ENCODE measurements around the gene ABCA7. TPM values are rescaled to one million over a fixed set of nuclear protein-coding genes. Genes with fewer than 3 reads are reported as not detected.

The ABCA7 gene
- total RNA-seq, 1 donor: 3.5 TPM

DNA sequence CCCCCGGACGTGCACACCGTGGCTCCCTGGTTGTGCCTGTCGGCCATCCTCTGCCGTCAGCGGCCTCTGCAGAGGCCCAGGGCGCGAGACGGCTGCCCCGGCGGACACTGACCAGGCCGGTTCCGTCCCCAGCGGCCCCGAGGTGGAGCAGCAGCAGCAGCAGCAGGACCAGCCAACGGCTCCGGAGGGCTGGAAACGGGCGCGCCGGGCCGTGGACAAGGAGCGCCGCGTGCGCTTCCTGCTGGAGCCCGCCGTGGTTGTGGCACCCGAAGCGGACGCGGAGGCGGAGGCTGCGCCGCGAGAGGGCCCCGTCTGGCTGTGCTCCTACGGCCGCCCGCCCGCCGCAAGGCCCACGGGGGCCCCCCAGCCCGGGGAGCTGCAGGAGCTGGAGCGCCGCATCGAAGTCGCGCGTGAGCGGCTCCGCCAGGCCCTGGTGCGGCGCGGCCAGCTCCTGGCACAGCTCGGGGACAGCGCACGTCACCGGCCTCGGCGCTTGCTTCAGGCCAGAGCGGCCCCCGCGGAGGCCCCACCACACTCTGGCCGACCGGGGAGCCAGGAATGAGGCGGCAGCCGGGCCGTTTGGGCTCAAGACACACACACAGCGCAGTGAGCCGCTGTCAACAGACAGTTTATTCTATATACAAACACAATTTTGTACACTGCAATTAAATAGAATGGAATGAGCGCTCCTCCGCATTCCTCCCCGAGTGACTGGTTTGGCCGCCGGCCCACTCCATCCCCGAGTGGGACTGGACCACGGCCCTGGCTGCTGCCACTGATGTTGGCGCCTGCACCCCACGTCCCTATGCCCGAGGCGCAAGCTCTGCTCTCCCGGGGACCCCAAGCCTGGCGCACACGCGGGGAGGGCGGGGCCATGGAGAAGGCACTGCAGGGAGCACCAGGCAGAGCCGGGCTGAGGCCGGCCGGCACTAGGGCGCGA lies 30.6 kb upstream of the ABCA7 start:
- peak; percentile 50 for DNase-seq (ENCODE audit: low read depth)
- H3K4me3 ChIP-seq (ENCODE audit: low read depth, low read length): no peak overlapping the region
- TF ChIP-seq, protein P1, sequence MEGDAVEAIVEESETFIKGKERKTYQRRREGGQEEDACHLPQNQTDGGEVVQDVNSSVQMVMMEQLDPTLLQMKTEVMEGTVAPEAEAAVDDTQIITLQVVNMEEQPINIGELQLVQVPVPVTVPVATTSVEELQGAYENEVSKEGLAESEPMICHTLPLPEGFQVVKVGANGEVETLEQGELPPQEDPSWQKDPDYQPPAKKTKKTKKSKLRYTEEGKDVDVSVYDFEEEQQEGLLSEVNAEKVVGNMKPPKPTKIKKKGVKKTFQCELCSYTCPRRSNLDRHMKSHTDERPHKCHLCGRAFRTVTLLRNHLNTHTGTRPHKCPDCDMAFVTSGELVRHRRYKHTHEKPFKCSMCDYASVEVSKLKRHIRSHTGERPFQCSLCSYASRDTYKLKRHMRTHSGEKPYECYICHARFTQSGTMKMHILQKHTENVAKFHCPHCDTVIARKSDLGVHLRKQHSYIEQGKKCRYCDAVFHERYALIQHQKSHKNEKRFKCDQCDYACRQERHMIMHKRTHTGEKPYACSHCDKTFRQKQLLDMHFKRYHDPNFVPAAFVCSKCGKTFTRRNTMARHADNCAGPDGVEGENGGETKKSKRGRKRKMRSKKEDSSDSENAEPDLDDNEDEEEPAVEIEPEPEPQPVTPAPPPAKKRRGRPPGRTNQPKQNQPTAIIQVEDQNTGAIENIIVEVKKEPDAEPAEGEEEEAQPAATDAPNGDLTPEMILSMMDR (IDR thresholded peaks at IDR 0.05; ENCODE audit: insufficient read depth, low read length): no peak

- no peak for DNase-seq (ENCODE audit: low read depth)
- TF ChIP-seq, protein P1 (IDR thresholded peaks at IDR 0.05; ENCODE audit: insufficient read depth, low read length): no peak
These were observed 29.8 kb upstream of the ABCA7 start for GRCh38 chr19:1009981-1010538.

GRCh38 chr19:1010586-1011510 lies 29.1 kb upstream of the ABCA7 start:
- H3K4me3 ChIP-seq (ENCODE audit: low read depth, low read length): no peak overlapping the region
- no peak for DNase-seq (ENCODE audit: low read depth)
- TF ChIP-seq, protein P1 (IDR thresholded peaks at IDR 0.05; ENCODE audit: insufficient read depth, low read length): no peak

More at GRCh38 chr19:1009981-1010538, 29.8 kb upstream of the ABCA7 start:
- H3K4me3 ChIP-seq (ENCODE audit: low read depth, low read length): no peak overlapping the region

DNA sequence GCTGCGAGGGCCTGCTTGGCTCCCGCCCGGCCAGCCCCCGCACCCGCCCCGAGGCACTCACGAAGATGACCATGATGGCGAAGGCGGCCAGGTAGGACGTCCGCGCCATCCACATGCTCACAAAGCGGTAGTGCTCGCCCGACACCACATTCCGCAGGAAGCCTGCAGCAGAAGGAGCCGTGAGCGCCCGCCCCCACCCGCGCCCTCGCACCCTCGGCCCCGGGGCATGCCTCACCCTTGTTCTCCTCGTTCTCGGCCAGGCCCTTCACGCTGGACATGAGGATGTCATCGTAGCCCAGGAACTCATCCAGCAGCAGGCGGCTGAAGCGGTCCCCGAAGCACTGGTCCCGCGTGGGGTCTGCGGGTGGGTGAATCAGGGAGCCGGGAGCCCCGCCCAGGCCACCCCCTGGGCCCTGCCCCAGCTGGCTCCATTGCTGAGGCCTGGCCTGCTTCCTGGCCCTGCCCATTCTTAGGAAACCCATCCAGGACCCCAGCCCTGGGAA lies 28.0 kb upstream of the ABCA7 start:
- TF ChIP-seq, protein P1 (IDR thresholded peaks at IDR 0.05; ENCODE audit: insufficient read depth, low read length): no peak
- DNase-seq (ENCODE audit: low read depth): no peak

DNA sequence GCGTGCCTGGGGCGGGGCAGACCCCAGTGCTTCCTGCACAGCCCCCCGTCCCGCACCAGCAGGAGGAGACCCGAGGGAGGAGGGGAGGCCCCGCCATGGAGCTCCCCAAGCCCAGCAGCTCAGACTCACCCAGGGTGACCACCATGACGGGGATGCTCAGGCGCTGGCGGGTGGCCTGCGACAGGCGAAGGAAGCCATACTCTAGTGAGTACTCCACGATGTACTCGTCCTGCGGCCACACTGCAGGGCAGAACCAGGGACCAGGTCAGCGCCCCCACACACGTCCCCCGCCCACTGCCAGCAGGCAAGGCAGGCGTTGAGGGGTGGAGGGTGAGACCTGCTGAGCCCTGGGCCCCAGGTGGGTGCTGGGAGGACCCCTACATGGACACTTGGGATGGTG lies 27.6 kb upstream of the ABCA7 start:
- no peak for DNase-seq (ENCODE audit: low read depth)
- TF ChIP-seq, protein P1 (IDR thresholded peaks at IDR 0.05; ENCODE audit: insufficient read depth, low read length): no peak
- H3K4me3 ChIP-seq (ENCODE audit: low read depth, low read length): no peak overlapping the region

More for the DNA sequence above, 28.0 kb upstream of the ABCA7 start:
- H3K4me3 ChIP-seq (ENCODE audit: low read depth, low read length): no peak overlapping the region

DNA sequence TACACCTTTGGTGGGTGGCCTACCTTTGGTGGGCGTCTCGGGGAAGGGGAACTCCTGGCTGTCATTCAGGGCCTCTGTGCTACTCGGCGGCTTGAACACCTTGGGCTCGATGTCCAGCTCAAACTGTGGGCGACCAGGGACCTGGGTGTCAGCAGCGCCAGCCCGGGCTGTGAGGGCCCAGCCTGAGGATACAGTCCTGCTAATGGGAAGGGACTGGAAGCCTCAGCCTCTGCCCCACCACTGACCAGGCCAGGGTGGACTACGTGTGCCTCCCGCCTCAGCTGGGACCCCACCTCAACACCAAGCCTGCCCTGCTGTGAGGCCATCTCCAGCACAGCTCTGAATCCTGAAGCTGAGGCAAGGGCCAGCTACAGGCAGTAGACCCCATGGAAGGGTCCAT lies 26.7 kb upstream of the ABCA7 start:
- DNase-seq (ENCODE audit: low read depth): no peak
- H3K4me3 ChIP-seq (ENCODE audit: low read depth, low read length): no peak overlapping the region
- TF ChIP-seq, protein P1 (IDR thresholded peaks at IDR 0.05; ENCODE audit: insufficient read depth, low read length): no peak

All from fibroblast of the aortic adventitia (primary cell).